AG08396 (cell line): ENCODE results near the gene LRRC17.
"Not testable (repeated sequence)": the region's sequence is repeated elsewhere in the genome, so short reads cannot be mapped to it uniquely, and the experiment has no call there.

ENCODE experiments used
- DNase-seq: peaks from one replicate; pipeline ENCODE4 v3.0.0; 2012; ENCODE audit warnings: low spot score, mixed read lengths

Gene LRRC17

DNA sequence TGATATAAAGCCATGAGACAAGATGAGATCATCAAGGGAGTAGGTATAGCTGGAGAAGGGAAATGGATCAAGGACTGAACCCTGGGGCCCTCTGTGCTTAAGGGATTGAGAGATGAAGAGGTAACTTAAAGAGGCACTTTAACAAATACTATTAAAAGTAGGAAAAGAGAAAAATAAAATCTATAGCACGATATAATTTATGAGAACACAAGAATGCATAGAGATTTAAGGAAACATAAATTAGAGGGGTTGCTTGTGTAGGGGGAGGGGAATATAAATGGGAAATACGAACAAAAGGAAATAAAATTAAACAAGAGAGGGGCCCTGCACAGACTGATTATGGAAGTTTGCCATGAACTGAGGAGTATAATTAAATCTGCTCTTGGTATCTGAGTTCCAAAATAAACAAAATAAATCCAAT is 15.6 kb upstream of the LRRC17 start:
- DNase-seq = no peak

DNA sequence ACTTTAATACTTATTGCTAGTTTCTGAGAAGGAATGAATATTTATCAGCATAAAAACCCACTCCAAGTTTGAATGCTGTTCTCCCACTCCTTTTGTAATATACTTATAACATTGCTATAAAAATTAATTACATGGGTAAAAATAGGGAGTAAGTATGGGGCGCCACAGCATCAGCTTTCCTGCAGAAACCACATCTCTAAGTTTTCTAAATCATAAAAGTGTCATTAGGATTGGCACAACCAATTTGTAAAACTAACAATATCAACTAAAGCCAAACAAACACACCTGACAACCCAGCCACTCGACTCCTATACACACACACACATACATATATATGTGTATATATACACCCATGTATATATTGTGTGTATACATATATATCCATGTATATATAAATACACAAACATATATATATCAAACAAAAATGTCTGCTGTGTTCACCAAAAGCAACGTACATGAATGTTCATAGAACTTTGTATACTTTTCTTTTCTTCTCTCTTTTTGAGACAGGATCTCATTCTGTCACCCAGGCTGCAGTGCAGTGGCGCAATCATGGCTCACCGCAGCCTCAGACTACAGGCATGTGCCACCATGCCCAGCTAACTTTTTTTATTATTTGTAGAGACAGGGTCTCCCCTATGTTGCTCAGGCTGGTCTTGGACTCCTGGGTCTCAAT is 14.8 kb upstream of the LRRC17 start:
- DNase-seq = no peak

DNA sequence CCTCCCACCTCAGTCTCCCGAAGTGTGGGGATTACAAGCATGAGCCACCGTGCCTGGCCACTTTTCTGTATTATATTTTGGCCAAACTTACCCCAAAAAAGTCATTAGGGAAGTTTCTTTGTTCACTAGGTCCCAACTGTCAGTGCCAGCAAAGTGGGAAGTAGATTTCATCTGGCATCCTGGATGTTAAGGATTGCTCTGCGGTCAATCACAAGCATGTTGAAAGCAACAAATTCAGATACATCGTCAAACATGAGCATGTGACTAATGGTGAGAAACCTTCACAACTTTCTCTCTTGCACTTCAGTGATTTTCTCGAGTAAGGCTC is 14.3 kb upstream of the LRRC17 start:
- DNase-seq = no peak

DNA sequence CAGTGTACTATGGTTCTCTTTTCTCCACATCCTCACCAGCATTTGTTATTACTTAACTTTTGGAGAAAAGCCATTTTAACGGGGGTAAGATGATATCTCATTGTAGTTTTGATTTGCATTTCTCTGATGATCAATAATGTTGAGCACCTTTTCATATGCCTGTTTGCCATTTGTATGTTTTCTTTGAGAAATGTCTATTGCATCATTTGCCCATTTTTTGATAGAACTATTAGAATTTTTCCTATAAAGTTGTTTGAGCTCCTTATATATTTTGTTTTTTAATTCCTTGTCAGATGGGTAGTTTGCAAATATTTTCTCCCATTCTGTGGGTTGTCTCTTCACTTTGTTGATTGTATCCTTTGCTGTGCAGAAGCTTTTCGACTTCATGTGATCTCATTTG is 10.7 kb upstream of the LRRC17 start:
- not testable (repeated sequence) for DNase-seq

DNA sequence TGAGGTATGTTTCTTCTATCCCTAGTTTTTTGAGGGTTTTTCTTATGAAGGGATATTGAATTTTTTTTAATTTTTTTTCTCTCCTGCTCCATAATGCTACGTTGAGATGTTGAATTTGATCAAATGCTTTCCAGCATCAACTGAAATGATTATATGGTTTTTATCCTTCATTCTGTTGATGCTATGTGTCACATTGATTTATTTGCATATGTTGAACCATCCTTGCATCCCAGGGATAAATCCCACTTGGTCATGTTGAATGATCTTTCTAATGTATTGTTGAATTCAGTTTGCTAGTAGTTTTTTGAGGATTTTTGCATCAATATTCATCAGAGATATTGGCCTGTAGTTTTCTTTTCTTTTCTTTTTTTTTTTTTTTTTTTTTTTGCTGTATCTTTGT is 9.2 kb upstream of the LRRC17 start:
- not testable (repeated sequence) for DNase-seq

DNA sequence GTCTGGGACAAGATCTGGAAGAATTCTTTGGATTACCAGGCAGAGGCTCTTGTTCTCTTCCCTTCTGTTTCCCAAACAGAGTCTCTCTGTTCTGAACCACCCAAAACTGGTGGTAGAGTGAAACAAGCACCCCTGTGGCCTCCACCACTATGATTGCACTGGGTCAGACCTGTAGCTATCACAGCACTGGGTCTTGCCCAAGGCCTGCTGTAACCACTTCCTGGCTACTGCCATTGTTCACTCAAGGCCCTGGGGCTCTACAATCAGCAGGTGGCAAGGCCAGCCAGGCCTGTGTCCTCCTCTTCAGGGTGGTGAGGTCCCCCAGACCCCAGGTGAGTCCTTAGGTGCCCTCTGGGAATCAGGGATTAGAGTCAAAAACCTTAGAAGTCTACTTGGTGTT is 4.1 kb upstream of the LRRC17 start:
- DNase-seq = no peak

DNA sequence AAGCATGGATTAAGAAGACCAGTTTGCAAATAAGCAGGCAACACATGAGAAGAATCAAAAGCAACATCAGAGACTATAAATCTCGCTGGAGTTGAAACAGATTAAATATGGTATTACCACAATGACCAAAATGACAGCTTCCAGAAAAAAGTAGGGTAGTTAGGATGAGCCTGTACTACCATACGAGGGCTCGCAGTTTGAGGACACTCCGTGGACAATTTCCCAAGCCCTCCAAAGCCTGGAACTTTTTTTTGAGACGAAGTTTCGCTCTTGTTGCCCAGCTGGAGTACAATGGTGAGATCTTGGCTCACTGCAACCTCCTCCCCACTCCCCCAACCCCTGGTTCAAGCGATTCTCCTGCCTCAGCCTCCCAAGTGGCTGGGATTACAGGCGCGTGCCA is 1.0 kb downstream of the LRRC17 start:
- no peak for DNase-seq

DNA sequence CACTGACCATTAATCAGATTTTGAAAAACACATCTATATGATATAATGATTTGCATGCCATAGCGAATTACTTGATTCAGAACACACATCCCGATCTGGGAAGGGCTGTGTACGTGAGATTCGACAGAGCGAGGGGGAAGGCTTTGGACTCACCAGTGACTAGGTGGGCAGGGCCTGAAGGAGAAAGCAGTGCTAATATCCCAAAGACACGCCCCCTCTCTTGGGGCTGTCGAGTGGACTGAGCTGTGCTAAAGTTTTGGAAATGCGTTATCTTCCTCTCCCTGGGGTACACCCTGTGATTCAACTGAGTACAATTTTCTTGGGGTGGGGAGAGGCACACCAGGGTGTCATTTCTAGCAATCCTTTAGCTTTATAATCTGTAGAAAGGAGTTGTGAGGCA is 1.8 kb downstream of the LRRC17 start:
- no peak for DNase-seq

DNA sequence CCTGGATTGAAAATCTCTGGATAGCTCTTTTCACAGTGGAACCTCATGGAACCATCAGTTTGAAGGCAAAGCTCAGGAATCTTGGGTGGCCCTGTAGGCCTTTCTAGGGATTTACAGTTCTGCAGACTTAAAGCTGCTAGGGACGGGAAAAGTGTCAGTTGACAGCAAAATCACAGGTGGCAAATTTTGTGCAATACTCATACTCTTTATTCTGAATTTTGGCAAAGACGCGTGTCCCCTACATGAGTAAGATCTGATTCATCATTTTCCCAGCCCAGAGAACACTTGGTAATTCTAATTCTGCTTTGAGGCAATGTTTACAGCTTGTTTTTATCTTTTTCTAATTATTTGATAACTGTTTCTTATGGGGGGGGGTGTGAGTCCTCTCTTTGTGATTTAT is 3.6 kb downstream of the LRRC17 start:
- DNase-seq = peak; percentile 28

DNA sequence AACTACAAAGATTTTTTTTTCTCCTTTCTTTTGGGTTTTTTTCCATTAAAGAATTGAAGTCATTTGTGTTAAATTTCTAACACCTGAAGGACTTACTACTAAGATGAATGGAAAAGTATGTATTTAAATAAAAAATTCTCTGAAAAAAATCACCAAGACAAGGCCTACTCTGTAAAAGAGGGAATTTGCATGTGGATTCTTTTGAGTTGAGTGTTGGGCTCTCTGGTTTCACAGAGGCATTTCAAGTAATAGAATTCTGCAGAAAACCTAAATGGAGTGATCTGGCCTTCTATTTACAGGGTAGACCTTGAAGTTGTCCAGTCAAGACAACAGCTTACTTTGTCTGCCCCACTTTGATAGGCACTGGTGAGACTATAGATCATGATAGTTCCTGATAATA is 4.1 kb downstream of the LRRC17 start:
- no peak for DNase-seq

DNA sequence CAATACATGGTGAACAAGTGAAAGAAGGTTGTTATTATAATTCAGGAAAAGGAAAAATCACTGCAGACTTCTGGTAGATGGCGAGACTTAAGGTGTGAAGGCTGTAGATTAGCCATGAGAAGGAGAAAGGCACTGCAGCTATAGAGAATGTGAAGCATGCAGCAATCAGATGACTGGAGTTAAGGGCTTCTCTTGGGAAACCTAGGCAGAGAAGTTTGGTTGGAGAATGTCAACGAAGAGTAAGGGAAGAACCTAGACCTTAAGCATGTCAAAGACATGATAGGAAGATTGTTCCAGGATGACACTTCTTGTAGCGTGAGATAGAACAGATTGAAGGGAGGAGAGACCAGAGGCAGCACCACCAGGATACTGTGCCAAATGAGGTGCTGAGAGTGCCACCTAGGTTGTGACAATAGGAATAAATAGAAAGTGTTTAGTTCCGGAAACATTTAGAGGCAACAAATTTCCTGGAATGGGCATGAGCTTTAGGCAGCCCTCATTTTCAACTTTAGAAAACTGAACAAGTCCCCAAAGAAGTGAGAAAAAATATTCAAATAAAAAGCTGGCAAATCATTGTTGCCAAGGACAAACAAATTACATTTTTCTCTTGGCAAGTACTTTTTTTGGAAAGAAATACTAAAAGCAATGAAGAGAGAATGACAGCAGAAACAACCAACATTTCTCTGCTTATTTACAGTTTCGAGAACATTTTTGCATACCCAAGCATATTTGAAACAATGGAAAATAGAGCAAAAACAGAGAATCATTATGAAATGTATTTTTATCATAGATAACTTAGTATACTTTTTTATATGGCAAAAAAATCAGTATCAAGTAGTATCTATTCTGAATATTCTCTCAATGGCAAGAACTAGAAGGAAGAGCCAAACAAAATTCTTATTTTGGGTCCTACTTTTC is 4.9 kb downstream of the LRRC17 start:
- no peak for DNase-seq

DNA sequence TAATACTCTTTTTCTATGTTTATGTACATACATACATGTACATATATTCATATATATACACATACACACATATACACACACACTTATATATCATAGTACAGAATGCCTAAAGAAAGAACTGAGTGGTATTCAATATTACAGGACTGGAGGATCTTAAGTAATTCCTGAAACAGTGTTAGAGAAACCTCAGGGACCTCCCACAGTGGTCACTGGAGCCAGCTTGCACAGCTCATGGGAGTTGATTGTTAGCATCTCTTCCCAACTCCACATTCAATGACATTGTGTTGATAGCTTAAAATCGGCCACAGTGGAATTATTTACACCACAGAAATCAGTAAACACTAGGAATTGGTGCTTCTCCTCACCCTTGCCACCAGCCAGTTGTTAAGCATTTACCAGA is 6.0 kb downstream of the LRRC17 start:
- DNase-seq = no peak

DNA sequence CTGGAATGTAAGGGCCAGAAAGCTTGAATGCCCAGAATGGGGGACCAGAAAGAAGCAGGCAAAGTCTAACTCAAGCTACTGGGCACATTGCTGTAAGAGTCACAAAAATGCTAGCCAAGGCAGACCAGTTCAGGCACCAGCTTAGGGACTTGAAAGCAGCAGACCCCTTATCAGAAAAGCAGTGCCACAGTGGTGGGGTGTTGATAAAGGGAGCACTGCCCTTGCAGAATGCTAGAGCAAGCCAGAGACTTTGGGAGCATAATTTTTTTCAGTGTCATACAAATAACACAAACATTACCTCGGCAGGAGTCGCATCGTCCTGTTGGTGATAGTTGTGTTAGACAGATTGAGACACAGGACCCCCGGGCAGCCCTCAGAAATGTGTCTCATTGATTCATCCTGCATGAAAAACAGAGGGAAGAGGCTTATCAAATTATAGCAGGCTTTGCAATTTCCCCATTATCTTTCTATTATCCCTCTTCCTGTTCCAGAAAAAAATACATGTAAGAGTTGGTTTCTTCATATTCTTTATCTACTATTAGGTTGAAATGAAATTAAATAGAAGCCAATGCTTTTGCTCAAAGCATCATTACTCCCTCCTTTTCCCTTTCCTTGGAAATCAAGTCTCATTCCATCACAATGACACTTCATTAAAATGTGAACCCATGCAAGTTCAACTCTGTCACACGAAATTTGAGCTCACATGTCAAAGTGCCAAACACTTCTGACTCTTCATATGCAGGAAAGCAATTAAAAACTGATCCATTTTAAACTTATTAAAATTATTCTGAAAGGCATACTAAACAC is 13.4 kb downstream of the LRRC17 start:
- no peak for DNase-seq

DNA sequence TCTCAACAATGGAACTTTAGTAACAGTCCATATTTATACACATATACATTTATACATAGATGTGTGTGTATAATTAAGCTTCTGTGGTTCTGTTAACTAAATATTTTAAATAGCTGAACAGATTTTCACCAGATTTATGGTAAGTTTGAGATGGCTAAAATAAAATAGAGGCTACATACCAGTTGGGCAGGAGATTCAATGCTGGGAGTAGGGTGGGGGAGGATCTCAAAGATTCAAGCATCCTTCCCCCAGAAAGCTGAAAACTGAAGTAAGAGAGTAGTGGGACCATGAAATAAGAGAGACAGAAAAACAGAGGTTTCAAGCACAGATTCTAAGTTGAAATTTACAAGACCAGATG is 14.0 kb downstream of the LRRC17 start:
- DNase-seq = no peak

DNA sequence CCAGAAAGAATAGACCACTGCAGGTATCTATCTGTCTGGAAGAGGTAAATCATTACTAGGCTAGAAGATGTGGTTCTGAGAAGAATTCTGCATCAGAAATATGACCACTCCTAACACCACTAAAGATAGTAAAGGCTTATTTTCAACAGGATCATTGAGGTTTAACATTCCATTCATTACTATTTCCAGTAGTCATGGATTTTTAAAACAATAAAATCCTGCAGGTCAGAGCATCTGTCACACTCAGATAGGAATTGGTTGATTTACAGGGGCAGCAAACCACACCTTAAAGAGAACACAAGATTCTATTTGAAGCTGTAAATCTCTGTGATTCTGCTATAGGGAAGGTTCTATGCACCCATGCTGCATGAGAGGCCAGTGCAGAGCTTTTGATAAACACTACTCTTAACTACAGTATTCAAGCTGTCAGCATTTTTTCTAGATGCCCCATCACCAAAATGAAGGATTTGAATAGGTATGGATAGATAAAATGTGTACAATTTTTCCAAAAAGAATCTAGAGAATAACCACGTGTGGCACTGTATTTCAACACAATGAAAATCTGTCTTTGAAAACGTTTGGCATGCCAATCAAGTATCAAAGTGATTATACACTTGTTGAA is 14.6 kb downstream of the LRRC17 start:
- DNase-seq = peak; percentile 15

DNA sequence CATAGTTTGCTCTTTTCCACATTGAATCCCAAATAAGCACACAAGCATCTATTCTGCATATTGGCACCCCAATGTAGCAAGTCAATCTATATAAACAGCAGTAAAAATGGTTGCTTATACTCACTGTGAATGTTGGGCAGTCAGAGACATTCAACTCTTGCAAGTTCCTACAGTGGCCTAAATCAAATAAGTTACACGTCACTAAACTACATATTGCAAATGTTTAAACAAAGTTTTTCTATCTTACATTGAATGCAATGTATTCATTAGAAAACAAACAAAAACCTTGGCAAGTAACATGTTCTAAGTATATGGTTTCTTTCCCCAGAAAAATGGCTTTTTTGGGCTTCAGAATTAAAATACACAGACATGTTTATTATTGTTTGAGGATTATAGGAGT is 19.0 kb downstream of the LRRC17 start:
- no peak for DNase-seq

DNA sequence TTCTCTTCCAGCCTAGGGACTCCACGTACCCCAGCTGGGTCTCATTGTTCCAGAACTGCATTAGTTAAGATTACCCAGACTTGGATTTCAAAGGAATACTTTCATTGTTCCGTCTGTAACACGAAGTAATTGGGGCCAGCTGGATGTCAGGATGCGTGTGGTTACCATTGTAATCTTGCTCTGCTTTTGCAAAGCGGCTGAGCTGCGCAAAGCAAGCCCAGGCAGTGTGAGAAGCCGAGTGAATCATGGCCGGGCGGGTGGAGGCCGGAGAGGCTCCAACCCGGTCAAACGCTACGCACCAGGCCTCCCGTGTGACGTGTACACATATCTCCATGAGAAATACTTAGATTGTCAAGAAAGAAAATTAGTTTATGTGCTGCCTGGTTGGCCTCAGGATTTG is 21.0 kb downstream of the LRRC17 start:
- peak; percentile 77 for DNase-seq

DNA sequence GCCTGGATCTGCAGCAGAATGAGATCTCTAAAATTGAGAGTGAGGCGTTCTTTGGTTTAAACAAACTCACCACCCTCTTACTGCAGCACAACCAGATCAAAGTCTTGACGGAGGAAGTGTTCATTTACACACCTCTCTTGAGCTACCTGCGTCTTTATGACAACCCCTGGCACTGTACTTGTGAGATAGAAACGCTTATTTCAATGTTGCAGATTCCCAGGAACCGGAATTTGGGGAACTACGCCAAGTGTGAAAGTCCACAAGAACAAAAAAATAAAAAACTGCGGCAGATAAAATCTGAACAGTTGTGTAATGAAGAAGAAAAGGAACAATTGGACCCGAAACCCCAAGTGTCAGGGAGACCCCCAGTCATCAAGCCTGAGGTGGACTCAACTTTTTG is 21.4 kb downstream of the LRRC17 start:
- DNase-seq = no peak

DNA sequence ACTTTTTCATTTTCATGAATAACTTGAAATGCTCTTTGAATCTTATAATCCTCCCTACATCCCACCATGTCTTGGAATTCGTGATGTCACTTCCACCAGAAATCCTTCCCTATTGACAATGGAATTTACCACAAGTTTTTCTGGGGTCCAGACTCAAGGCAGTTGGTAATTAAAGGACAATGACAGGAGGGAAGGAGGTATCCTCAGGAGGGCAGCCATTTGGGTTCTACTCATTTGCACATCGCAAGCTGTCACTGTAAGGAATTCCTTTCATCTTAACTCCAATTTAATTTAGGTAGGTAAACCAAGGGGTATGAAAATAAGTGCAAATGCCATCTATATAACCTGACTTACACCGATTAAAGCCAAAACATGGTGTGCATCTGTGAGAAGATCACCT is 21.9 kb downstream of the LRRC17 start:
- DNase-seq = no peak

DNA sequence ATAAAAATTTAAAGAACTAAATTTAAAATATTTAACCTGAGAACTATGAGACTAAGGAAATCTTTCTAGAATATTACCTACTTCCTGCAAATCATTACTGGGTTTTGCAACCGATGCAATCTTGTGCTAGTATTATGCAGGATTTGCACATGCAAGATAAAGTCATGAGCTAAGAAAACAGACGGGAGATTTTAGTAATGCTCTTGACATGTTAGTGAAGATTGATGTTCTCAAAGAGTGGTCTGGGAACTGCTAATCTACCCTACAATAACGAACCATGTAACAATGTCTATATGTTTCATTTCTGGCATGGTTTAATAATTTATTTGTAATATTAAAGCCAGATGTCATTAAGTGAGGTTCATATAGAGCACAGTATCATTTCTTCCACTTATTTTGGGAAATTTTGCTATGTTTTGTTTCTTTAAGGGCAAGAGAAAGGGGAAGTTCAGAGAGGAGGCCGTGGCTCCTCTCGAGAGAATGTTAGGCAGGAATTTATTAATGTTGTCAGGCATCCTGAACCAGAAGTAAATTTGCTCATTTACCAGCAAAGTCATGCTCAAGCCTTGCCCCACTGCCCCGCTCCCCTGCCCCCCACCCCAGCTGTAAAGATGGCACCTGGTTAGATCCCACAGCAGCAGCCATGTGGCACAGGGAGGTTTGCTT is 22.8 kb downstream of the LRRC17 start:
- DNase-seq = no peak

DNA sequence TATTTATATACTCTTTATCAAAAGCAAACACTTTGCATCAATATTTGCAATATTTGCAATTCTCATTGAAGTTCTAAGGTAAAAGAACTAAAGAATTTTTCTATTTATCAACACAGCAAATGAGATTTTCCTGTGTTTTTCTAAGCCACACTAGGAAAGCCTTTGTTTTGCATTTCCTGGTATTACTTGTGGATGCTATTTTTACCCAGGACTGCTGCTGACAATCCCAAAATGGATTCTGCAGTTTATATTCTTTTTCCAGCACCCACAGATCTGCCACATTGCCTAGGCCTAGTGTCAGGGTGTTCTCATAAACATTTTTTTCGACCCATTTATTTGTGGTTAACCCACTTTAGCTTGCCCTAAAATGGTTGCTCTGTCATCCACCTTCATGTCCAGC is 25.9 kb downstream of the LRRC17 start:
- DNase-seq = no peak
